ENCODE measurements around the gene TBC1D5.
"Not testable (repeated sequence)": the region's sequence is repeated elsewhere in the genome, so short reads cannot be mapped to it uniquely, and the experiment has no call there.

The TBC1D5 gene

GRCh38 chr3:17143893-17144664 is 598.4 kb downstream of the TBC1D5 start:
- no peak for DNase-seq (ENCODE audit: low read depth in 1 of 2, low spot score in 1 of 2)

GRCh38 chr3:17142516-17142915 is 599.9 kb downstream of the TBC1D5 start:
- DNase-seq (ENCODE audit: low read depth in 1 of 2, low spot score in 1 of 2), result no peak

- DNase-seq (ENCODE audit: low read depth in 1 of 2, low spot score in 1 of 2), result no peak
Measured at GRCh38 chr3:17141699-17142098, 600.7 kb downstream of the TBC1D5 start.

DNA sequence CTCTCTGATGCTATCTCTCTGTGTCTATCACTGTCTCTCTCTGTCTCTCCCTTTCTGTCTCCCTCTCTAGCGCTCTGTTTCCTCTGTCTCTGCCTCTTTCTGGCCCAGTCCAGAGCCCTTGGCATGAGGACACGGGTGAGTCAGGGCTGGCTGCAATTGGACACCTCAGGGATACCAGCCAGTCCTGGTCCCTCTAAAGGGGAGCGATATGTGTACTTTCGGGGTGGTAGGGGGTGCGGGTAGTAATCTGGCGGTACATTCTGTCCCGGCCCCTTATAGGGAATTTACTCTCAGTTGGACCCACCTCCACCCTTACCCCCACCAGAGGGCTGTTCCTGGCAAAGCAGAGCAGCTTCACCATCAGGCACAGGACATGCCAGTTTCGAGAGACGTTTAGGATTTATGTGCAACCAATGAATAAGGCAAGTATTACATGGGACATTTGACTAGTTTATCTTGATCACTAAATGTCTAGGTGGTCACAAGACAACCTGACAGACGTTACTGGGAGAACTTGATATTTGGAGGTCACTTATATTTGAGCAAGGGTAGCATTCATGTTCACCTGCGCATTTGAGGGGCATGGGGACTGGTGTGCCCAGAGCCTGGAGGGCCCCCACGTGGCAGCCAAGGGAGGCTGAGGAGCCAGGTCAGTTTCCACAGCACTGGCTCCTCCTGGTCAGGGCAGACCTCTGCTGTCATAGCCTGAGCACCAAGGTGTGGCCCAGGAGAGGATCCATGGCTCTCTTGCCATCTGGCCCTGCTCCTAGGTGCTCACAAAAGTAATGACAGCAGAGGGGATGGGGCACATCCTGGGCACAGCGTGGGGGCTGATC is 601.5 kb downstream of the TBC1D5 start:
- DNase-seq (ENCODE audit: low read depth in 1 of 2, low spot score in 1 of 2), result no peak

GRCh38 chr3:17138246-17139039 is 604.0 kb downstream of the TBC1D5 start:
- no peak for DNase-seq (ENCODE audit: low read depth in 1 of 2, low spot score in 1 of 2)

- no peak for DNase-seq (ENCODE audit: low read depth in 1 of 2, low spot score in 1 of 2)
Measured at GRCh38 chr3:17137321-17137826, 605.1 kb downstream of the TBC1D5 start.

DNA sequence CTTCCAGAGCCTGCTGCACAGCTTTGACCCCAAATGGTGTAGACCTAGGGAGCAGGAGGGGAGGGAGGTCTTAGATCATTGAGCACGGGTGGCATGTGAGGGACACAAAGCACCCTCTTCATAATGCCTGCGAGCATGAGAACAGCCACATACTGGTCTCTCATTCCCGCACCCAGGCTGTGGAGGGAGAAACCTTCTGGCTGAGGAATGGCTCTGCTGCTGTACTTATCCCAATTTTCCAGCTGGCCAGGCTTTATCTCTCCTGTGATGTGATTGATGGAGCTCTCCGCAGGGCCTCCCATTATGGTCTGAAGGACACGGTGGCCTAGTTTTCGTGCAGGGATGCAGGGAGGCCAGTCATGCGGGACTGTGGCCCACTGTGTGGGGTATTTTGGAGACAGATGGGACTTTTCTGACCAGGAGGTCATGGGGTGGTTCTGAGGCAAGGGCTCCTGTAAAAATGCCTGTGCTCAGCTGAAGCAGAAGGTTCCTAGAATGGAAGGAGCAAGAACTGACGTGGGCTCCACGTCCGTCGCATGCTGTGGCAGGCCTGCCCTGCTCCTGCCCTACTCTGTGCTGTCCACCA is 606.2 kb downstream of the TBC1D5 start:
- DNase-seq (ENCODE audit: low read depth in 1 of 2, low spot score in 1 of 2), result no peak

DNA sequence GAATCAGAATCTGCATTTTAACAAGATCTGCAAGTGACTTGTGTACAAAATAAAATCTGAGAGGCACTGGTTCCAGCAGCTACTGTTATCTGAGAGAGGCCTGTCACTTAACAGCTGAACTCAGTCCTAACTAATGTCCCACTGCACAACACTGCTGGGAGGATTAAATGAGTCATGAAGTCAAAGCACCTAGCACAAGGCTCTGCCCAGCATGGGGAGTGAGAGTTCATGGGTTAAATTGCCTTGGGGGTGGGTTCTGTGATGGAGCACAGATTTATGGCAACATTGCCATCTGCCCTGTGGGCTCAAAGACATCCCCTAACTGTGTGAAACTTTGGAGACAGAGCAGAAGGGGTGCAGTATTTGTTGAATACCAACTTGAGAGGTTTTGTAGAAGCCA is 606.7 kb downstream of the TBC1D5 start:
- DNase-seq (ENCODE audit: low read depth in 1 of 2, low spot score in 1 of 2), result no peak

- no peak for DNase-seq (ENCODE audit: low read depth in 1 of 2, low spot score in 1 of 2)
Measured at GRCh38 chr3:17133632-17134545, 608.5 kb downstream of the TBC1D5 start.

- no peak for DNase-seq (ENCODE audit: low read depth in 1 of 2, low spot score in 1 of 2)
Measured at GRCh38 chr3:17132286-17133115, 609.9 kb downstream of the TBC1D5 start.

GRCh38 chr3:17130956-17131355 is 611.5 kb downstream of the TBC1D5 start:
- no peak for DNase-seq (ENCODE audit: low read depth in 1 of 2, low spot score in 1 of 2)

DNA sequence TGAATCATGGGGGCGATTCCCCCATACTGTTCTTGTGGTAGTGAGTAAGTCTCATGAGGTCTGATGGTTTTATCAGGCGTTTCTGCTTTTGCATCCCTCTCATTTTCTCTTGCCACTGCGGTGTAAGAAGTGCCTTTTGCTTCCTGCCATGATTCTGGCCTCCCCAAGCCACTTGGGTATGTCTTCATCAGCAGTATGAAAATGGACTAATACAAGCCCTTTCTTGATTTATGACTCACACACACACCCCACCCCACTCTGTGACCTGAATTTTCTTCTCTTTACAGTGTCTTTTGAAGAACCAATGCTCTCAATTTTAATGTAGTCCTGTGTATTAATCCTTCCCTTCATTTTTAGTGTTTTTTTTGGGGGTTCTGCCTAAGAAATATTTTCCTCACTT is 612.9 kb downstream of the TBC1D5 start:
- no peak for DNase-seq (ENCODE audit: low read depth in 1 of 2, low spot score in 1 of 2)

DNA sequence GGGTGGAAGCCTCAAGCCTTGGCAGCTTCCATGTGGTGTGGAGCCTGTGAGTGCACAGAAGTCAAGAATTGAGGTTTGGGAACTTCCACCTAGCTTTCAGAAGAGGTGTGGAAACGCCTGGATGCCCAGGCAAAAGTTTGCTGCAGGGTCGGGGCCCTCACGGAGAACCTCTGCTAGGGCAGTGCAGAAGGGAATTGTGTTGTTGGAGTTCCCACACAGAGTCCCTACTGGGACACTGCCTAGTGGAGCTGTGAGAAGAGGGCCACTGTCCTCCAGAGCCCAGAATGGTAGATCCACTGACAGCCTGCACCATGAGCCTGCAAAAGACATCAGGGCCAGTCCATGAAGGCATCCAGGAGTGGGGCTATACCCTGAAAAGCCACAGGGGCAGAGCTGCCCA is 613.8 kb downstream of the TBC1D5 start:
- DNase-seq (ENCODE audit: low read depth in 1 of 2, low spot score in 1 of 2), result not testable (repeated sequence)

GRCh38 chr3:17125738-17126442 is 616.5 kb downstream of the TBC1D5 start:
- no peak for DNase-seq (ENCODE audit: low read depth in 1 of 2, low spot score in 1 of 2)

DNA sequence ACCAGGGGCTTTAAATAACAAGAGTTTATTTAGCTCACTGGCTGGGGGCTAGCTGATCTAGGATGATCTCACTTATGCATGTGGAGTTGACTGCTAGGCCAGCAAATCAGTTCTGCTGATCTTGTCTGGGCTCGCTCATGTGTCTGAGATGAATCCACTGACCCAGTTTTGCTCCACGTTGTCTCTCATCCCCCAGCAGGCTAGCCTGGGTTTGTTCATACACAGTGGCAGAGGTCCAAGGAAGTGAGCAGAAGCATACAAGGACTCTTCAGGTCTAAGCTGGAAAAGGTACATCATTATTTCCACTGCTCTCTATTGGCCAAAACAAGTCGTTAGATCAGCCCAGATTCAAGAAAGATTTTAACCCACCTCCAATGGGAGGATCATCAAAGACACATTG is 619.7 kb downstream of the TBC1D5 start:
- DNase-seq (ENCODE audit: low read depth in 1 of 2, low spot score in 1 of 2), result no peak

- DNase-seq (ENCODE audit: low read depth in 1 of 2, low spot score in 1 of 2), result no peak
Measured at GRCh38 chr3:17121336-17121735, 621.1 kb downstream of the TBC1D5 start.

- DNase-seq (ENCODE audit: low read depth in 1 of 2, low spot score in 1 of 2), result no peak
Measured at GRCh38 chr3:17120115-17120514, 622.3 kb downstream of the TBC1D5 start.

Data from activated T-helper 1 cell treated with anti-CD3 and anti-CD28 coated beads, Interleukin-2, amount 50 U/mL, for 16 hours (primary cell).